Endothelial cell (in vitro differentiated cells): ENCODE results near the gene CLDN15. TPM values are rescaled to one million over a fixed set of nuclear protein-coding genes. Genes with fewer than 3 reads are reported as not detected.

Experiments used
- DNase-seq: peaks from one replicate; pipeline ENCODE4 v3.0.0; 2021; ENCODE audit warnings: low spot score
- H3K27ac Mint-ChIP-seq: one replicate; pipeline ENCODE4 v1.8.0; 2021; ENCODE audit warnings: mixed read lengths, inconsistent platforms; ENCODE audit not compliant: unreplicated experiment
- H3K27me3 Mint-ChIP-seq: one replicate; pipeline ENCODE4 v1.8.0; 2021; ENCODE audit warnings: mild to moderate bottlenecking, moderate library complexity, mixed read lengths, inconsistent platforms; ENCODE audit not compliant: unreplicated experiment
- H3K36me3 Mint-ChIP-seq: one replicate; pipeline ENCODE4 v1.8.0; 2021; ENCODE audit warnings: mild to moderate bottlenecking, low read depth, mixed read lengths, inconsistent platforms; ENCODE audit not compliant: unreplicated experiment
- H3K4me1 Mint-ChIP-seq: one replicate; pipeline ENCODE4 v1.8.0; 2021; ENCODE audit warnings: mild to moderate bottlenecking, mixed read lengths, inconsistent platforms; ENCODE audit not compliant: unreplicated experiment
- H3K4me3 Mint-ChIP-seq: one replicate; pipeline ENCODE4 v1.8.0; 2021; ENCODE audit warnings: mild to moderate bottlenecking, mixed read lengths, inconsistent platforms; ENCODE audit not compliant: unreplicated experiment
- H3K9me3 Mint-ChIP-seq: one replicate; pipeline ENCODE4 v1.8.0; 2021; ENCODE audit warnings: mixed read lengths, inconsistent platforms; ENCODE audit not compliant: unreplicated experiment
- total RNA-seq: library from RNA; stranded (reverse); fragmentation: NEBNext Ultra II Directional; extraction: Animal tissue kit (Norgen Biotek cat#: 25700); gene quantifications from one replicate; pipeline ENCODE4 v1.2.1, GENCODE V29; 2021; ENCODE audit not compliant: unreplicated experiment
- TF ChIP-seq, protein P1 (sequence below): fragments of 200-600 bp; sonication (generic); IDR thresholded peaks from one replicate; pipeline ENCODE4 v1.5.0; 2021; ENCODE audit warnings: antibody characterized with exemption; ENCODE audit not compliant: unreplicated experiment

CLDN15 gene
- total RNA-seq, 1 donor from 2014 or later, result 10.5 TPM

DNA sequence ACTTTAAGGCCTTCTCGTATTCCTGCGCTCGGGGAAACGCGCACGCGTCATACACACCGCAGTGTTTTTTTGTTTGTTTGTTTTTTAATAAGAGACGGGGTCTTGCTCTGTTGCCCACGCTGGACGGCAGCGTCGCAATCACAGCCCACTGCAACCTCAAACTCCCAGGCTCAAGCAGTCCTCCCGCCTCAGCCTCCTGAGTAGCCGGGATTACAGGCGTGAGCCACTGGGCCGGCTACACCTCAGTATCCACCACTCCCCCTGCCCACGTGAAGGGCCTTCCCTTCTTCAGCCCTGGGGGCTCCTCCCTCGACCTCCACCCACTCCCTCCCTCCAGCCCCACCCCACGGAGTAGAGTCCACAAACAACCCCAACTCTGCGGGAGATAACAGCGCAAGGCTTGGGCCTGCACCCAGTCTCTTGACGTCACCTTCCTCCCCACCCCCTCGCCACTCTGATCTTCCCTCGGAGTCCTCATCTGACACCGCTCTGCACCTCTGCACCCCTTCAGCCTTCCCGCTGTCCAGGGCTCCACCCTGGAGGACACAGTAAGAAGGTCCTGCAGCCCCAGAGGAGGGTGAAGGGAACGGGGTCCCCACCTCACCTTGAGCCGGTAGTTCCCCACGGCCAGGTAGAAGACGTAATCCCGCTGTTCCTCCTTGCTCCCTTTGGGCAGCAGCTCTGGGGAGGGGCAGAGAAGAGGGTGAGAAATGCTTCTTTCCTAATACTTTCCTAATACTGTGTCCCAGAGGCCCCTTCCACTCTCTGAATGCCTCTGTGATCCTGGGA lies 2.8 kb upstream of the CLDN15 start:
- Mint-ChIP-seq H3K36me3 (peaks cover 4% of the 10 kb centered on the region), H3K27ac (peak overlapping the region; percentile 49), H3K4me1 (peaks cover 19% of the 10 kb centered on the region), H3K27me3 (peaks cover 4% of the 10 kb centered on the region), H3K4me3 (no peak overlapping the region), H3K9me3 (no peaks in the 10 kb centered on the region)
- TF ChIP-seq, protein P1, sequence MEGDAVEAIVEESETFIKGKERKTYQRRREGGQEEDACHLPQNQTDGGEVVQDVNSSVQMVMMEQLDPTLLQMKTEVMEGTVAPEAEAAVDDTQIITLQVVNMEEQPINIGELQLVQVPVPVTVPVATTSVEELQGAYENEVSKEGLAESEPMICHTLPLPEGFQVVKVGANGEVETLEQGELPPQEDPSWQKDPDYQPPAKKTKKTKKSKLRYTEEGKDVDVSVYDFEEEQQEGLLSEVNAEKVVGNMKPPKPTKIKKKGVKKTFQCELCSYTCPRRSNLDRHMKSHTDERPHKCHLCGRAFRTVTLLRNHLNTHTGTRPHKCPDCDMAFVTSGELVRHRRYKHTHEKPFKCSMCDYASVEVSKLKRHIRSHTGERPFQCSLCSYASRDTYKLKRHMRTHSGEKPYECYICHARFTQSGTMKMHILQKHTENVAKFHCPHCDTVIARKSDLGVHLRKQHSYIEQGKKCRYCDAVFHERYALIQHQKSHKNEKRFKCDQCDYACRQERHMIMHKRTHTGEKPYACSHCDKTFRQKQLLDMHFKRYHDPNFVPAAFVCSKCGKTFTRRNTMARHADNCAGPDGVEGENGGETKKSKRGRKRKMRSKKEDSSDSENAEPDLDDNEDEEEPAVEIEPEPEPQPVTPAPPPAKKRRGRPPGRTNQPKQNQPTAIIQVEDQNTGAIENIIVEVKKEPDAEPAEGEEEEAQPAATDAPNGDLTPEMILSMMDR, result no peak
- DNase-seq, result no peak

DNA sequence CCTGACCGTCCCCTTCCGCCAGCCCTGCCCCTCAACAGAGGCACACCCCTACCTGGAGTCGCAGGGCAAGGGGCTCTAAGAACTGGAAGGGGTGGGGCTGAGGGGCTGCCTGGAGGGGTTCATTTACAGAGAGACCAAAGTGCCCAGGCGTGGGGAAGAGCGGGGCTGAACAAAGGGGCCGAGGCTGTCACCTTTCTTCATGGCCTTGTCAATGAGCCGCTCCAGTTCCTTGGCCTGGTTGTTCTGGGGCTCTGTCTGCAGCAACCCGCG lies 2.3 kb upstream of the CLDN15 start:
- peaks cover 19% of the 10 kb centered on the region for H3K4me1 Mint-ChIP-seq
- DNase-seq, result no peak
- peaks cover 4% of the 10 kb centered on the region for H3K27me3 Mint-ChIP-seq
- TF ChIP-seq, protein P1, result no peak
- H3K27ac Mint-ChIP-seq, result no peak overlapping the region
- no peaks in the 10 kb centered on the region for H3K9me3 Mint-ChIP-seq
- peaks cover 4% of the 10 kb centered on the region for H3K36me3 Mint-ChIP-seq
- no peak overlapping the region for H3K4me3 Mint-ChIP-seq

DNA sequence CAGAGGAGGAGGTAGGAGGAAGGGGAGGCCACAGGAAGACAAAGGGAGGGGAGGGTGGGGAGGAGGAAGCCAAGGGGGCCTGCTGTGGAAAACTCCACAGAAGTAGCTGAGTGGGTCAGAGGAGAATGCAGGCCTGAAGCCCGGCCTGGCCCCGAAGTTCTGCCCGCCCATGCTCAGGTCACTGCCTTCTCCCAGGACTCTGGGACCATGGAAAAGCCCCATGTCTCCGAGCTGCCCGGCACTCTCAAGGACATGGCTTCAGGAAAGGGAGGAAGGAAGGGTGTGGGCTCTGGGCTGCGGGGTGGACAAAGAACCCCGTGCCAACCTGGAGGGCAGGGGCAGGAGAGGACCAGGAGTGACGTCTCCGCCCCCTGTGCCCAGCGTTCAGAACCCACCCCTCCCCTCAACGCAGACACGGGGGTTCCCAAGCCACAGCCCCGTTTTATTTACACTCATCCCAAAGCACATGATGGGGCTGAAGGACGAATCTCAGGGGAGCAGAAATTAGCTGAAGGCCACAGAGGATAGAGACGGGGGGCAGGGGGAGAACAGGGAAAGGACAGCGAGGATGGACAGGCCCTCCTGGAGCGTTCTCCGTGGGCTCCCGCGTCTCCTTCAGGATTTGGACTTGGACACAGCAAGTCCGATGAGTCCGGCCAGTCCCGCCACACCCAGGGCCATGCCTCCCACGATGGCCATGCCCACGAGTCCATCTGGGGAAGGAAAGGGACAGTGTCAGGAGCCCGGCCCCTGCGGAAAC lies 1.8 kb upstream of the CLDN15 start:
- peaks cover 19% of the 10 kb centered on the region for H3K4me1 Mint-ChIP-seq
- no peak for DNase-seq
- H3K27ac Mint-ChIP-seq, result peak overlapping the region; percentile 52
- peaks cover 6% of the 10 kb centered on the region for H3K27me3 Mint-ChIP-seq
- TF ChIP-seq, protein P1, result no peak
- H3K9me3 Mint-ChIP-seq, result no peaks in the 10 kb centered on the region
- peaks cover 4% of the 10 kb centered on the region for H3K36me3 Mint-ChIP-seq
- H3K4me3 Mint-ChIP-seq, result no peak overlapping the region

DNA sequence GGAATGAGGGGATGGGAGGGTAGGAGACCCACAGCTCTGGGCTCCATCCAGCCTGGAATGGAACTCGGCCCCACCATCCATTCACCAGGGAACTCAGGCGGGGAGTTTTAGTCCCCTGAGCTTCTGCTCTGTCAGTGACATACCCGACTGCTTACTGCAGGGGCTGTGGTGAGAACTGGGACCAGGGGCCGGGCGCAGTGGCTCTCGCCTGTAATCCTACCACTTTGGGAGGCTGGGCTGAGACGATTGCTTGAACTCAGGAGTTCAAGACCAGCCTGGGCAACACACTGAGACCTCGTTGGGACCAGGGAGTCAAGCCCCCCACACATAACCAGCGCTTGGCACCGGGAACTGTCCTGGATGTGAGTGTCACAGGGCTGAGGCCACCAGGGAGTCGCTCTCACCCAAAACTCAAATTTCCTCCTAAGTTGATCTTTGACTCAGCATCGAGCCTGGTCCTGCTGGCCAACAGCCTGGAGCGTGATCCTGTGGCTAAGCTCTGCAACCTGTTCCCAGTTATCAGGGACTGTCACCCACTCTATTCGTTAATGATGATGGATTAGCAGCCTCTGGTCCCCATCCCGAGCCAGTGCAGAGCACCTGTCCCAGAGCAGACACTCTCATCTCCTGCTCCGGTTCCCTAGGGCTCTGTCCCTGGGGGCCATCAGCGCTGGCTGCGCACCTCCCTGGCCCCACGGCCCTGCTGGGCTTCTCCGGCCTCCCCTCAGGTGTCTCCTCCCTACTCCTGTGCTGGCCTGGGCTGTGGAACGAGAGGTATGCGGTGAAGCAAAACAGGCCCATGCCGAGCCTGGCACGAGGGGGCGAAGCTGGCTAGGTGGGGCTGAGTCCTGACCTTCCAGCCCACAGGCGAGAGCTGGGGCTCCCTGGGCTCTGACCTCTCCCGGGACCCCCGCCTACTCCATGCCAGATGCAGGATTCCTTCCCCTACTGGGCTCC lies 902 bp upstream of the CLDN15 start:
- Mint-ChIP-seq H3K4me1 (peaks cover 15% of the 10 kb centered on the region), H3K9me3 (no peaks in the 10 kb centered on the region), H3K36me3 (peaks cover 4% of the 10 kb centered on the region), H3K27me3 (peaks cover 6% of the 10 kb centered on the region), H3K27ac (no peak overlapping the region), H3K4me3 (no peak overlapping the region)
- no peak for DNase-seq
- TF ChIP-seq, protein P1, result no peak
